ENCODE results near the gene PPP2R5A.

Gene PPP2R5A

DNA sequence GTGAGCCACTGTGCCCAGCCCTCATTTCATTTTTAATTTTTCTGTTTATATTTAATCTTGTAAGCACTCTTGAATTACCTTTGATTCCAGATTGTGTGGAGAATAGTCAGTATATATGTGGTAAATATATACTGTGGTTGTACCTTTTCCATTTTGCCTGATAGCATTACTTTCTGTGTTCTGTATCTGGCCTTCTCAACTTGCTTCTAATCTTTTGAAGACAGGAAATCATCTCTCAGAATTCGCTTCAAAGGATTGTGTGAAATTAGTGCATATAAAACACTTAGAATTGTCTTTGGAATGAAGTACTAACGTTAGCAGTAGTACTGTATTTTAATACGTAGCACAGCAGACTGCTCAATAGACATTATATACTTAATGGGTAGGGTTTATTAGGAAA lies 37.9 kb downstream of the PPP2R5A start:
- no peak overlapping the region for H3K27ac ChIP-seq (ENCODE audit: low read depth, low read length)
- H3K27me3 ChIP-seq (ENCODE audit: low read length), result no peaks in the 10 kb centered on the region
- H3F3A ChIP-seq (ENCODE audit: insufficient read depth), result peaks cover 7% of the 10 kb centered on the region; the same call in 1 of the 2 replicates
- peaks cover 6% of the 10 kb centered on the region; the same call in 1 of the 2 replicates for H4K20me1 ChIP-seq (ENCODE audit: low read depth, low read length)
- peaks cover 59% of the 10 kb centered on the region for H3K79me2 ChIP-seq (ENCODE audit: insufficient read depth, low read length)
- no peak overlapping the region for H2AFZ ChIP-seq (ENCODE audit: low read depth, low read length, severe bottlenecking)
- H3K36me3 ChIP-seq (ENCODE audit: low read length), result no peaks in the 10 kb centered on the region
- H3K9ac ChIP-seq (ENCODE audit: low read length), result no peak overlapping the region
- H3K4me3 ChIP-seq (ENCODE audit: insufficient read depth, low read length, poor library complexity, severe bottlenecking), result no peak overlapping the region
- TF ChIP-seq EZH2phosphoT487 (conservative IDR thresholded peaks at IDR 0.05; ENCODE audit: low read length) (no peak), CTCF (IDR thresholded peaks at IDR 0.05; ENCODE audit: insufficient read depth, low read length, poor library complexity, severe bottlenecking) (no peak)
- no peaks in the 10 kb centered on the region for H3K9me2 ChIP-seq (replicated peaks; ENCODE audit: insufficient read depth, low read length)
- H3K4me2 ChIP-seq (ENCODE audit: low read depth, low read length, poor library complexity, severe bottlenecking), result no peak overlapping the region
- H3K9me3 ChIP-seq (ENCODE audit: insufficient read depth, low read length), result no peaks in the 10 kb centered on the region

GRCh38 chr1:212326541-212326940 lies 41.3 kb downstream of the PPP2R5A start:
- H3K27ac ChIP-seq (ENCODE audit: low read depth, low read length), result no peak overlapping the region
- H3K79me2 ChIP-seq (ENCODE audit: insufficient read depth, low read length), result peaks cover 51% of the 10 kb centered on the region
- no peaks in the 10 kb centered on the region; the same call in 1 of the 2 replicates for H4K20me1 ChIP-seq (ENCODE audit: low read depth, low read length)
- H3K9ac ChIP-seq (ENCODE audit: low read length), result no peak overlapping the region
- no peaks in the 10 kb centered on the region for H3K27me3 ChIP-seq (ENCODE audit: low read length)
- H3K36me3 ChIP-seq (ENCODE audit: low read length), result peaks cover 6% of the 10 kb centered on the region; the same call in 1 of the 2 replicates
- H3K9me2 ChIP-seq (replicated peaks; ENCODE audit: insufficient read depth, low read length), result no peaks in the 10 kb centered on the region
- no peak overlapping the region for H3K4me2 ChIP-seq (ENCODE audit: low read depth, low read length, poor library complexity, severe bottlenecking)
- no peaks in the 10 kb centered on the region for H3K9me3 ChIP-seq (ENCODE audit: insufficient read depth, low read length)
- H3F3A ChIP-seq (ENCODE audit: insufficient read depth), result peaks cover 7% of the 10 kb centered on the region; the same call in 1 of the 2 replicates
- H2AFZ ChIP-seq (ENCODE audit: low read depth, low read length, severe bottlenecking), result no peak overlapping the region
- no peak for TF ChIP-seq CTCF (IDR thresholded peaks at IDR 0.05; ENCODE audit: insufficient read depth, low read length, poor library complexity, severe bottlenecking)
- TF ChIP-seq EZH2phosphoT487 (conservative IDR thresholded peaks at IDR 0.05; ENCODE audit: low read length), result no peak
- no peak overlapping the region for H3K4me3 ChIP-seq (ENCODE audit: insufficient read depth, low read length, poor library complexity, severe bottlenecking)

DNA sequence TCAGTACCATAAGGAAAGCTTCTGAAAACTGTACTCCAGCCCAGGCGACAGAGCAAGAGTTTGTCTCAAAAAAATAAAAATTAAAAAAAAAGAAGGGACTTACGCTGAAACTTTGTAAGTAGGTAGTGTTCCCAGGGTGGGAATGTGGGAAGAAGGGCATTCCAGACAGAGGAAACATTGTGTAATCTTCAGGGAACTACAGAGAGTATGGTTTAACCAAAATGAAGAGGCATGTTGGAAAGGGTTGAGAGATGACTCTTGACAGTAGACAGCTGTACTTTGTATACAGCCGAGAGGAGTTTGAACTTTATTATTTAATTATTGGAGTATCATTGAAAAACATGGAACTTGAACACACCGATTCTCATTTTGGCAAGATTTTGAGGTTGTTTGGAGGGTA lies 43.0 kb downstream of the PPP2R5A start:
- peaks cover 10% of the 10 kb centered on the region; the same call in 1 of the 2 replicates for H3F3A ChIP-seq (ENCODE audit: insufficient read depth)
- H3K79me2 ChIP-seq (ENCODE audit: insufficient read depth, low read length), result peaks cover 56% of the 10 kb centered on the region
- H3K4me2 ChIP-seq (ENCODE audit: low read depth, low read length, poor library complexity, severe bottlenecking), result no peak overlapping the region
- H3K4me3 ChIP-seq (ENCODE audit: insufficient read depth, low read length, poor library complexity, severe bottlenecking), result no peak overlapping the region
- no peaks in the 10 kb centered on the region for H3K9me3 ChIP-seq (ENCODE audit: insufficient read depth, low read length)
- H3K9ac ChIP-seq (ENCODE audit: low read length), result no peak overlapping the region
- H2AFZ ChIP-seq (ENCODE audit: low read depth, low read length, severe bottlenecking), result no peak overlapping the region
- H4K20me1 ChIP-seq (ENCODE audit: low read depth, low read length), result peaks cover 2% of the 10 kb centered on the region; the same call in 1 of the 2 replicates
- TF ChIP-seq EZH2phosphoT487 (conservative IDR thresholded peaks at IDR 0.05; ENCODE audit: low read length), result no peak
- TF ChIP-seq CTCF (IDR thresholded peaks at IDR 0.05; ENCODE audit: insufficient read depth, low read length, poor library complexity, severe bottlenecking), result no peak
- no peak overlapping the region for H3K27ac ChIP-seq (ENCODE audit: low read depth, low read length)
- H3K9me2 ChIP-seq (replicated peaks; ENCODE audit: insufficient read depth, low read length), result no peaks in the 10 kb centered on the region
- no peaks in the 10 kb centered on the region for H3K27me3 ChIP-seq (ENCODE audit: low read length)
- H3K36me3 ChIP-seq (ENCODE audit: low read length), result peaks cover 20% of the 10 kb centered on the region

Data from SU-DHL-6 (cell line).